A673 (cell line): Measurements from ENCODE around the gene SMAP2.

Source experiments
- EZH2 ChIP-seq: fragments of 200-600 bp; sonication (generic); IDR thresholded peaks from 2 replicates; pipeline ENCODE4 v1.6.1; 2017; ENCODE audit warnings: borderline replicate concordance, low read depth, mild to moderate bottlenecking, mixed read lengths, antibody characterized with exemption, low read length; ENCODE audit not compliant: poor library complexity, severe bottlenecking
- TF ChIP-seq, protein P1 (sequence below): fragments of 300-800, 200-600 bp; sonication (generic); conservative IDR thresholded peaks from 2 replicates; pipeline ENCODE4 v1.5.1; 2017; ENCODE audit warnings: low read depth, mild to moderate bottlenecking, antibody characterized with exemption, low read length, moderate library complexity, mixed read lengths

GRCh38 chr1:40371707-40372258 lies 1.7 kb upstream of the SMAP2 start:
- TF ChIP-seq, protein P1, sequence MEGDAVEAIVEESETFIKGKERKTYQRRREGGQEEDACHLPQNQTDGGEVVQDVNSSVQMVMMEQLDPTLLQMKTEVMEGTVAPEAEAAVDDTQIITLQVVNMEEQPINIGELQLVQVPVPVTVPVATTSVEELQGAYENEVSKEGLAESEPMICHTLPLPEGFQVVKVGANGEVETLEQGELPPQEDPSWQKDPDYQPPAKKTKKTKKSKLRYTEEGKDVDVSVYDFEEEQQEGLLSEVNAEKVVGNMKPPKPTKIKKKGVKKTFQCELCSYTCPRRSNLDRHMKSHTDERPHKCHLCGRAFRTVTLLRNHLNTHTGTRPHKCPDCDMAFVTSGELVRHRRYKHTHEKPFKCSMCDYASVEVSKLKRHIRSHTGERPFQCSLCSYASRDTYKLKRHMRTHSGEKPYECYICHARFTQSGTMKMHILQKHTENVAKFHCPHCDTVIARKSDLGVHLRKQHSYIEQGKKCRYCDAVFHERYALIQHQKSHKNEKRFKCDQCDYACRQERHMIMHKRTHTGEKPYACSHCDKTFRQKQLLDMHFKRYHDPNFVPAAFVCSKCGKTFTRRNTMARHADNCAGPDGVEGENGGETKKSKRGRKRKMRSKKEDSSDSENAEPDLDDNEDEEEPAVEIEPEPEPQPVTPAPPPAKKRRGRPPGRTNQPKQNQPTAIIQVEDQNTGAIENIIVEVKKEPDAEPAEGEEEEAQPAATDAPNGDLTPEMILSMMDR, result 0 out of 2 replicates have a peak, but pooled peaks have one; percentile 18
- no peak for TF ChIP-seq EZH2
